GM12873 (cell line): ENCODE data around the gene ARHGAP42.

Experiments
- TF ChIP-seq, protein P1 (sequence below): IDR thresholded peaks from 2 replicates; pipeline ENCODE4 v1.5.1; 2012; ENCODE audit warnings: low read depth, mild to moderate bottlenecking, moderate library complexity, low read length, control low read depth; ENCODE audit not compliant: insufficient read depth; ENCODE audit errors: missing control alignments

ARHGAP42 gene

GRCh38 chr11:100866453-100866852 lies 179.4 kb downstream of the ARHGAP42 start:
- TF ChIP-seq, protein P1, sequence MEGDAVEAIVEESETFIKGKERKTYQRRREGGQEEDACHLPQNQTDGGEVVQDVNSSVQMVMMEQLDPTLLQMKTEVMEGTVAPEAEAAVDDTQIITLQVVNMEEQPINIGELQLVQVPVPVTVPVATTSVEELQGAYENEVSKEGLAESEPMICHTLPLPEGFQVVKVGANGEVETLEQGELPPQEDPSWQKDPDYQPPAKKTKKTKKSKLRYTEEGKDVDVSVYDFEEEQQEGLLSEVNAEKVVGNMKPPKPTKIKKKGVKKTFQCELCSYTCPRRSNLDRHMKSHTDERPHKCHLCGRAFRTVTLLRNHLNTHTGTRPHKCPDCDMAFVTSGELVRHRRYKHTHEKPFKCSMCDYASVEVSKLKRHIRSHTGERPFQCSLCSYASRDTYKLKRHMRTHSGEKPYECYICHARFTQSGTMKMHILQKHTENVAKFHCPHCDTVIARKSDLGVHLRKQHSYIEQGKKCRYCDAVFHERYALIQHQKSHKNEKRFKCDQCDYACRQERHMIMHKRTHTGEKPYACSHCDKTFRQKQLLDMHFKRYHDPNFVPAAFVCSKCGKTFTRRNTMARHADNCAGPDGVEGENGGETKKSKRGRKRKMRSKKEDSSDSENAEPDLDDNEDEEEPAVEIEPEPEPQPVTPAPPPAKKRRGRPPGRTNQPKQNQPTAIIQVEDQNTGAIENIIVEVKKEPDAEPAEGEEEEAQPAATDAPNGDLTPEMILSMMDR, result no peak

DNA sequence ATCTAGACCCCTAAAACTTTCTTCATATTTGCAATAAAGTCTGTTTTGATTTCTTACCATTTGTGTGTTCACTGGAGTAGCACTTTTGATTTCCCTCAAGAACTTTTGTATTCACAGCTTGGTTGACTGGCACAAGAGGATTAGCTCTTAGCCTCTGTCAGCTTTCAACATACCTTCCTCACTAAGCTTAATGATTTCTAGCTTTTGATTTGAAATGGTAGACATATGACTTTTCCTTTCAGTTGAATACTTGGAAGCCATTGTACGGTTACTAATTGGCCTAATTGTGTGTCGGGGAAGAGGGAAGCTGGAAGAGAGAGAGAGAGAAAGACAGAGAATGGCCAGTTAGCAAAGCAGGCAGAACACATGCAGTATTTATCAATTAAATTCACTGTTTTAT lies 180.5 kb downstream of the ARHGAP42 start:
- TF ChIP-seq, protein P1, result no peak

- TF ChIP-seq, protein P1, result no peak
These were observed 182.2 kb downstream of the ARHGAP42 start for GRCh38 chr11:100869328-100869727.

- TF ChIP-seq, protein P1, result no peak
These were observed 183.1 kb downstream of the ARHGAP42 start for GRCh38 chr11:100870138-100870537.

DNA sequence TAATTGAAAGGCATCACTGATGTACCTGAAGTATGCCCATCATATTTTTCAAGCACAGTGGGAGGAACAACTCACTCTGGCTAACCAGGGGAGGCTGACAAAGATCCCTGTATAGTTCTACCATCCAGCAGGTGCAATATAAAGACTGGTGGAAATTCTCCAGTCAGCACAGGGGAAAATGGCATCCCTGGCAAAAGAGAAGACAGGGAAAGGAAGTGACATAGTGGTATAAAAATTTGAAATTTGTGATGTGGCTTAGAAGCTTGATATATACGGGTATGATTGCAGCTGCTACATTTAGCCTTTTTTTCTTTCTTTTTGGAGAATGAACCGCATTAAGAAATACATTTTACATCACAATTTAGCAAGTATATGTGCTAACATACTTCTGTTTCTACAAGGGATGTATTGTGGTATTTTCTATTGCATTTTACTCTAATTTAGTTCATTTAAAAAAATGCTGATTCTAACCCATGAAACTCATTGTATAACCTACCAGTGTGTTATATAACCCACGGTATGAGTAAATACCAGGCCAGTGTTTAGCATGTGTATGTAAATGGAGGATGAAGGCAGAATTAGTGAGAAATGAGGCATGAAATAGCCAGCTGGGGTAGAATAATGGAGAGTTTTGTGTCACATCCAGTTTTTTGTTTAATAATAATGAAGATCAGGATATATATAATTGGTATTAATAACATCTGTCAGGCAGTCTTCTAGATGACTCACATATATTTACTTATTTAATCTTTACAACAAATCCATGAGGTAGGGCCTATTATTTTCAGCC lies 186.1 kb downstream of the ARHGAP42 start:
- TF ChIP-seq, protein P1, result no peak

DNA sequence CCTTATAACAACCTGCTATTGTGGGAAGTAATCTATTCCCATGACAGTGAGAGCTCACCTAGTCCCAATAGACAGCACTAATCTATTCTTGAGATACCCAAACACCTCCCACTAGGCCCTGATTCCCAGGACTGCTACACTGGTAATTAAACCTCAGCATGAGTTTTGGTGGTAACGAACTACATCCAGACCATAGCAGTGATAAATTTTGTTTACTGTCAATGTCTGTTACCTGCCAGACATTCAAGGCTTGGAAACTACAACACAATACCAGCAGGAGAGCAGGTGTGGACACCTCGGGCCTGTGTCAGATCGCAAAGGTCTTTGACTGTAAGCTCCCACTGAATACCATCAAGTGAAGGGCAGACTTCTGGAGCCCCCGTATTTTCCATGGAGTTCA lies 187.1 kb downstream of the ARHGAP42 start:
- TF ChIP-seq, protein P1, result no peak

DNA sequence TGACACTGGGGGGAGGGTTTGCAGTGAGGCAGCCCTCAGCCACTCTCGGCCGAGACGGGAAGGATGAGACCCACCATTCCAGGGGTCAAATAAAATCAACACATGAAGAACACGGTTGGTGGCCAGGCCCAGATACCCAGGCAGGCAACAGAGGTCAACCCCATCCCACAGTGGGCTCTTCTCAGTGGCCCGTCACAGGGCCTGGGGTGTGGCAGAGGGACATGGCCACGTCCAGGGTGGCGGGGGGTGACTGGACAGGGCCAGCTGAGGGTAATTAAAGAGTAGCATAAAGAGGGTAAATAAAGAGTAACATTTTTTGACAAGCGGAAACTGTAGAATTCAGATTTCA lies 188.4 kb downstream of the ARHGAP42 start:
- TF ChIP-seq, protein P1, result no peak
